ENCODE results near the gene PKD2L2. TPM values are rescaled to one million over a fixed set of nuclear protein-coding genes. Genes with fewer than 3 reads are reported as not detected.

Gene PKD2L2
- total and polyA plus RNA-seq, 11 donors = 0.08 to 1.1 (median 0.49) TPM; not detected in 2

- ATAC-seq (no peak), DNase-seq (no peak)
- H3K27me3 ChIP-seq = no peaks in the 10 kb centered on the region
- H3K36me3 ChIP-seq = no peaks in the 10 kb centered on the region
- TF ChIP-seq POLR2A (IDR thresholded peaks at IDR 0.05) = no peak
- TF ChIP-seq, protein P1, sequence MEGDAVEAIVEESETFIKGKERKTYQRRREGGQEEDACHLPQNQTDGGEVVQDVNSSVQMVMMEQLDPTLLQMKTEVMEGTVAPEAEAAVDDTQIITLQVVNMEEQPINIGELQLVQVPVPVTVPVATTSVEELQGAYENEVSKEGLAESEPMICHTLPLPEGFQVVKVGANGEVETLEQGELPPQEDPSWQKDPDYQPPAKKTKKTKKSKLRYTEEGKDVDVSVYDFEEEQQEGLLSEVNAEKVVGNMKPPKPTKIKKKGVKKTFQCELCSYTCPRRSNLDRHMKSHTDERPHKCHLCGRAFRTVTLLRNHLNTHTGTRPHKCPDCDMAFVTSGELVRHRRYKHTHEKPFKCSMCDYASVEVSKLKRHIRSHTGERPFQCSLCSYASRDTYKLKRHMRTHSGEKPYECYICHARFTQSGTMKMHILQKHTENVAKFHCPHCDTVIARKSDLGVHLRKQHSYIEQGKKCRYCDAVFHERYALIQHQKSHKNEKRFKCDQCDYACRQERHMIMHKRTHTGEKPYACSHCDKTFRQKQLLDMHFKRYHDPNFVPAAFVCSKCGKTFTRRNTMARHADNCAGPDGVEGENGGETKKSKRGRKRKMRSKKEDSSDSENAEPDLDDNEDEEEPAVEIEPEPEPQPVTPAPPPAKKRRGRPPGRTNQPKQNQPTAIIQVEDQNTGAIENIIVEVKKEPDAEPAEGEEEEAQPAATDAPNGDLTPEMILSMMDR (IDR thresholded peaks at IDR 0.05) = no peak
- no peak overlapping the region for H3K4me3 ChIP-seq
- no peaks in the 10 kb centered on the region for H3K9me3 ChIP-seq
- H3K27ac ChIP-seq = peak overlapping the region in 4 of 12 donors; percentile 1 to 47 (median 8)
- intact Hi-C loops (cut with DNase I) = no loop called here
- 39 to 61% (median 49%) methylated on average over 3 of the region's 3 CpGs for WGBS, 4 donors
- H3K4me1 ChIP-seq = peaks cover 0 to 26% (median 0%) of the 10 kb centered on the region in 12 donors
These were observed 16.8 kb upstream of the PKD2L2 start for GRCh38 chr5:137872466-137872865.

DNA sequence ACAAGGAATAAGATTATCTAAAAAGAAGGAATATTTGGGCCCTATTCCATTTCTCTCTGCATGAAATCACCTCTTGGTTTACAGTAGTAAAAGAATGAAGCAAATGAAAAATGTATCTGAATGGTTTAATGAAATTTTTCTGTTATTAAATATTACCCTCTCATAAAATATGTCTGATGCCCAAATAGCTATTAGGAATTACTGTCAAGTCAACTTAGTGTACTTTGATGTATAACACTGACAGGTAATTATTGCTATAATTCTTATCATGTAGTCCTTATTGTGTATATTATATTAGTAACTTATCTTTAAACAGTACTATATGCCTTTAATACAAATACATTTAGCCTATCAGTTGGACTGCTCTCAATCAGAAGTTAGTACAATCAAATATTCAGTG, 13.2 kb upstream of the PKD2L2 start:
- peaks cover 0 to 3% (median 0%) of the 10 kb centered on the region in 9 donors for H3K36me3 ChIP-seq
- ATAC-seq (no peak), DNase-seq (no peak)
- no peak for TF ChIP-seq POLR2A (IDR thresholded peaks at IDR 0.05)
- TF ChIP-seq, protein P1 (IDR thresholded peaks at IDR 0.05) = no peak
- H3K9me3 ChIP-seq = no peaks in the 10 kb centered on the region
- no peak overlapping the region for H3K4me3 ChIP-seq
- H3K27ac ChIP-seq = no peak overlapping the region
- no peaks in the 10 kb centered on the region for H3K27me3 ChIP-seq
- intact Hi-C loops (cut with DNase I) = no loop called here
- H3K4me1 ChIP-seq = peaks cover 0 to 22% (median 3%) of the 10 kb centered on the region in 12 donors

DNA sequence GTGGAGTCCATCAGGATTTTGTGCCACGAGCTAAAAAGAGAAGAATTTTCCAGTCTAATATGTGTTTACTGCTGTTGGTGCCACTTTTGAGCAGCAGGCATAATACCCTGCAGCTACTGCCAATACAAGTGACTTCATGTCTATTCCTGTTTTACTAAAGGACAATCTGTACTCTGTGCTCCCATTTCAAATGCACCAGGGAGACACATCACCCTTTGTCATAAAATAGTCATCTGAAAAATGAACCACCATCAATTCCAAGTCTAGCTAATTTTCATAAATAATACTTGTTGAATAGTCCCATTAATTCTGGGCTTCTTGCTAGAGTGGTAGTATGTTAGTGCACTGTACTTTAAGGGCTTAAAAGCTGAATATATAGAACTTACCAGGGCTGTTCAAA, 8.9 kb upstream of the PKD2L2 start:
- WGBS, 4 donors = 32 to 47% (median 44%) methylated on average over 1 of the region's 1 CpG
- peak; percentile 95 to 97 (median 96) for ATAC-seq
- Histone ChIP-seq H3K4me1 (peaks cover 0 to 8% (median 1%) of the 10 kb centered on the region in 12 donors), H3K4me3 (peak overlapping the region in 5 of 12 donors; percentile 4 to 27 (median 7)), H3K27me3 (no peaks in the 10 kb centered on the region), H3K27ac (peak overlapping the region; percentile 63 to 91 (median 76)), H3K36me3 (peaks cover 0 to 27% (median 4%) of the 10 kb centered on the region in 9 donors), H3K9me3 (no peaks in the 10 kb centered on the region)
- DNase-seq = no peak
- TF ChIP-seq, protein P1 (IDR thresholded peaks at IDR 0.05) = no peak
- peak in 1 of 2 donors; percentile 52 for TF ChIP-seq POLR2A (IDR thresholded peaks at IDR 0.05)
- intact Hi-C loops (cut with DNase I) = loop anchor here in 1 of 10 donors (5.0 kb wide), 1 partner anchor 43 kb away; no protein-coding TSS in a partner anchor

- Histone ChIP-seq H3K36me3 (peaks cover 0 to 10% (median 3%) of the 10 kb centered on the region in 9 donors), H3K4me1 (peaks cover 0 to 25% (median 8%) of the 10 kb centered on the region in 12 donors), H3K27me3 (no peaks in the 10 kb centered on the region), H3K27ac (peak overlapping the region; percentile 82 to 96 (median 91)), H3K9me3 (no peaks in the 10 kb centered on the region), H3K4me3 (peak overlapping the region; percentile 1 to 72 (median 59))
- DNase-seq (no peak), ATAC-seq (no peak)
- WGBS, 4 donors = 60 to 75% (median 67%) methylated on average over 2 of the region's 2 CpGs
- no peak for TF ChIP-seq POLR2A (IDR thresholded peaks at IDR 0.05)
- TF ChIP-seq, protein P1 (IDR thresholded peaks at IDR 0.05) = no peak
- intact Hi-C loops (cut with DNase I) = loop anchor here in 3 of 10 donors (2.0 to 5.0 kb wide), 3 partner anchors 49 to 136 kb away; partner anchors contain the start of gene HNRNPA0 (in 1 of the 3)
These were observed 1.4 kb upstream of the PKD2L2 start for GRCh38 chr5:137887831-137888230.
